Naive thymus-derived CD8-positive, alpha-beta T cell (primary cell): ENCODE measurements around the gene ERMARD. TPM values are rescaled to one million over a fixed set of nuclear protein-coding genes. Genes with fewer than 3 reads are reported as not detected.

Experiments used
- ATAC-seq, 2 donors: fragments of 150-1000 bp; cut with Tn5 transposase in 1 of 2; sonication (Bioruptor Pico), chemical (Tn5 transposase) in 1 of 2; 1 replicate in 1 of 2; 2 replicates in 1 of 2; pipeline ENCODE4 v1.10.0; 2021; ENCODE audit warnings: mild to moderate bottlenecking in 2 of 2, moderate library complexity in 2 of 2
- POLR2A ChIA-PET: fragments of 350-600 bp; sonication (Branson Sonifier 250); formaldehyde crosslinking; loops from one replicate; lab custom pipeline; 2021; ENCODE audit warnings: antibody characterized with exemption; lab: Charles Lee
- DNase-seq, 10 donors: peaks; one replicate each; pipeline versions ENCODE4 v3.0.0 to v3.0.0-alpha.2; 2020 to 2022
- H3K27ac Mint-ChIP-seq, 10 donors: one replicate each; pipeline ENCODE4 v1.8.0; 2020 to 2022; ENCODE audit warnings: mild to moderate bottlenecking in 10 of 10, mixed read lengths in 10 of 10, moderate library complexity in 4 of 10, inconsistent platforms in 1 of 10
- H3K27me3 Mint-ChIP-seq, 5 donors: one replicate each; pipeline ENCODE4 v1.8.0; 2021 to 2022; ENCODE audit warnings: mixed read lengths in 5 of 5
- H3K36me3 Mint-ChIP-seq, 3 donors: one replicate each; pipeline ENCODE4 v1.8.0; 2020 to 2022; ENCODE audit warnings: mixed read lengths in 3 of 3, mild to moderate bottlenecking in 2 of 3, inconsistent platforms in 1 of 3
- H3K4me1 Mint-ChIP-seq, 4 donors: one replicate each; pipeline ENCODE4 v1.8.0; 2021 to 2022; ENCODE audit warnings: mixed read lengths in 4 of 4
- H3K4me3 Mint-ChIP-seq, 10 donors: one replicate each; pipeline ENCODE4 v1.8.0; 2020 to 2022; ENCODE audit warnings: mild to moderate bottlenecking in 10 of 10, mixed read lengths in 10 of 10, moderate library complexity in 6 of 10, inconsistent platforms in 1 of 10
- H3K9me3 Mint-ChIP-seq, 9 donors: one replicate each; pipeline ENCODE4 v1.8.0; 2020 to 2022; ENCODE audit warnings: mixed read lengths in 9 of 9, mild to moderate bottlenecking in 3 of 9, inconsistent platforms in 1 of 9, moderate library complexity in 1 of 9
- polyA plus RNA-seq, 3 donors: library from polyadenylated mRNA; unstranded; fragments of 300-500 nt; fragmentation: Illumina TruSeq; gene quantifications; one replicate each; pipeline ENCODE4 v1.2.3, GENCODE V29; 2021
- total RNA-seq, 8 experiments: library from RNA in 2 of 8; stranded (reverse) in 2 of 8; gene quantifications; one replicate each; pipeline ENCODE4 v1.2.3 and lab custom pipeline; 2021 to 2026

ERMARD gene
- total and polyA plus RNA-seq, 5 experiments from 2014 or later = 9.2 to 41.5 (median 12.4) TPM

- H3K27ac Mint-ChIP-seq = peak overlapping the region; percentile 19 to 91 (median 84)
- peak overlapping the region in 8 of 10 donors; percentile 6 to 78 (median 46) for H3K4me3 Mint-ChIP-seq
- H3K9me3 Mint-ChIP-seq = peaks cover 0 to 29% (median 10%) of the 10 kb centered on the region in 9 donors
- peaks cover 25 to 46% (median 32%) of the 10 kb centered on the region in 5 donors for H3K27me3 Mint-ChIP-seq
- POLR2A ChIA-PET = no interaction called here
- DNase-seq = peak in 7 of 10 donors; percentile 31 to 67 (median 57)
- peak; percentile 59 to 69 for ATAC-seq
- H3K4me1 Mint-ChIP-seq = peaks cover 60 to 83% (median 67%) of the 10 kb centered on the region in 4 donors
- peaks cover 0 to 10% (median 0%) of the 10 kb centered on the region in 3 donors for H3K36me3 Mint-ChIP-seq
Observed at GRCh38 chr6:169806701-169807100, 55.3 kb downstream of the ERMARD start.

- DNase-seq = peak in 7 of 10 donors; percentile 23 to 55 (median 44)
- Mint-ChIP-seq H3K27me3 (peaks cover 25 to 49% (median 37%) of the 10 kb centered on the region in 5 donors), H3K4me3 (peak overlapping the region in 7 of 10 donors; percentile 2 to 64 (median 43)), H3K9me3 (peaks cover 0 to 29% (median 10%) of the 10 kb centered on the region in 9 donors), H3K27ac (peak overlapping the region; percentile 28 to 89 (median 64)), H3K36me3 (peaks cover 0 to 10% (median 0%) of the 10 kb centered on the region in 3 donors), H3K4me1 (peaks cover 60 to 83% (median 67%) of the 10 kb centered on the region in 4 donors)
- peak; percentile 26 to 37 for ATAC-seq
- POLR2A ChIA-PET = no interaction called here
Observed at GRCh38 chr6:169807229-169807628, 55.8 kb downstream of the ERMARD start.

GRCh38 chr6:169807699-169808607, 56.5 kb downstream of the ERMARD start:
- Mint-ChIP-seq H3K36me3 (peaks cover 0 to 10% (median 0%) of the 10 kb centered on the region in 3 donors), H3K27ac (peak overlapping the region in 9 of 10 donors; percentile 41 to 89 (median 67)), H3K27me3 (peaks cover 23 to 53% (median 39%) of the 10 kb centered on the region in 5 donors), H3K9me3 (peaks cover 0 to 29% (median 10%) of the 10 kb centered on the region in 9 donors), H3K4me1 (peaks cover 58 to 79% (median 65%) of the 10 kb centered on the region in 4 donors), H3K4me3 (peak overlapping the region in 7 of 10 donors; percentile 2 to 64 (median 43))
- DNase-seq (peak in 2 of 10 donors; percentile 7 to 21), ATAC-seq (peak in 1 of 2 donors; percentile 6)
- POLR2A ChIA-PET = no interaction called here

- no peak for ATAC-seq
- no peak for DNase-seq
- peaks cover 27 to 56% (median 45%) of the 10 kb centered on the region in 5 donors for H3K27me3 Mint-ChIP-seq
- peaks cover 0 to 29% (median 12%) of the 10 kb centered on the region in 9 donors for H3K9me3 Mint-ChIP-seq
- peak overlapping the region in 1 of 10 donors; percentile 61 for H3K27ac Mint-ChIP-seq
- POLR2A ChIA-PET = no interaction called here
- peaks cover 0 to 14% (median 0%) of the 10 kb centered on the region in 3 donors for H3K36me3 Mint-ChIP-seq
- H3K4me1 Mint-ChIP-seq = peaks cover 51 to 73% (median 59%) of the 10 kb centered on the region in 4 donors
- peak overlapping the region in 3 of 10 donors; percentile 5 to 54 (median 42) for H3K4me3 Mint-ChIP-seq
Observed at GRCh38 chr6:169808608-169808967, 57.2 kb downstream of the ERMARD start.

GRCh38 chr6:169809386-169809785, 58.0 kb downstream of the ERMARD start:
- Mint-ChIP-seq H3K27me3 (peaks cover 20 to 52% (median 38%) of the 10 kb centered on the region in 5 donors), H3K9me3 (peaks cover 0 to 29% (median 12%) of the 10 kb centered on the region in 9 donors), H3K4me3 (peak overlapping the region in 2 of 10 donors; percentile 26 to 36), H3K36me3 (peaks cover 0 to 14% (median 0%) of the 10 kb centered on the region in 3 donors), H3K4me1 (peaks cover 43 to 65% (median 51%) of the 10 kb centered on the region in 4 donors), H3K27ac (peak overlapping the region in 2 of 10 donors; percentile 18 to 30)
- POLR2A ChIA-PET = no interaction called here
- ATAC-seq = no peak
- no peak for DNase-seq

GRCh38 chr6:169810066-169810989, 58.9 kb downstream of the ERMARD start:
- Mint-ChIP-seq H3K36me3 (peaks cover 0 to 15% (median 0%) of the 10 kb centered on the region in 3 donors), H3K9me3 (peaks cover 0 to 30% (median 10%) of the 10 kb centered on the region in 9 donors), H3K27me3 (peaks cover 10 to 49% (median 33%) of the 10 kb centered on the region in 5 donors), H3K4me1 (peaks cover 34 to 55% (median 41%) of the 10 kb centered on the region in 4 donors), H3K4me3 (peak overlapping the region in 4 of 10 donors; percentile 15 to 45 (median 26)), H3K27ac (peak overlapping the region in 2 of 10 donors; percentile 20 to 30)
- DNase-seq (no peak), ATAC-seq (no peak)
- POLR2A ChIA-PET = no interaction called here

- ATAC-seq (no peak), DNase-seq (no peak)
- H3K27ac Mint-ChIP-seq = no peak overlapping the region
- H3K36me3 Mint-ChIP-seq = peaks cover 0 to 16% (median under 1%) of the 10 kb centered on the region in 3 donors
- no peak overlapping the region for H3K4me3 Mint-ChIP-seq
- peaks cover 28 to 48% (median 34%) of the 10 kb centered on the region in 4 donors for H3K4me1 Mint-ChIP-seq
- POLR2A ChIA-PET = no interaction called here
- peaks cover under 1 to 30% (median 11%) of the 10 kb centered on the region in 9 donors for H3K9me3 Mint-ChIP-seq
- peaks cover 14 to 51% (median 34%) of the 10 kb centered on the region in 5 donors for H3K27me3 Mint-ChIP-seq
Observed at GRCh38 chr6:169811072-169811471, 59.6 kb downstream of the ERMARD start.

GRCh38 chr6:169811521-169812256, 60.3 kb downstream of the ERMARD start:
- Mint-ChIP-seq H3K9me3 (peaks cover 3 to 29% (median 11%) of the 10 kb centered on the region in 9 donors), H3K36me3 (peaks cover 0 to 19% (median 3%) of the 10 kb centered on the region in 3 donors), H3K27ac (no peak overlapping the region), H3K4me3 (no peak overlapping the region), H3K4me1 (peaks cover 22 to 42% (median 28%) of the 10 kb centered on the region in 4 donors), H3K27me3 (peaks cover 17 to 55% (median 37%) of the 10 kb centered on the region in 5 donors)
- ATAC-seq (no peak), DNase-seq (no peak)
- POLR2A ChIA-PET = no interaction called here

- Mint-ChIP-seq H3K36me3 (peaks cover 0 to 25% (median 3%) of the 10 kb centered on the region in 3 donors), H3K9me3 (peaks cover 3 to 30% (median 10%) of the 10 kb centered on the region in 9 donors), H3K27ac (peak overlapping the region in 1 of 10 donors; percentile 26), H3K27me3 (peaks cover 22 to 57% (median 41%) of the 10 kb centered on the region in 5 donors), H3K4me1 (peaks cover 19 to 36% (median 24%) of the 10 kb centered on the region in 4 donors), H3K4me3 (no peak overlapping the region)
- no peak for ATAC-seq
- POLR2A ChIA-PET = no interaction called here
- no peak for DNase-seq
Observed at GRCh38 chr6:169812257-169812644, 60.8 kb downstream of the ERMARD start.

- DNase-seq = peak in 1 of 10 donors; percentile 13
- Mint-ChIP-seq H3K9me3 (peaks cover 3 to 30% (median 9%) of the 10 kb centered on the region in 9 donors), H3K36me3 (peaks cover 0 to 32% (median 3%) of the 10 kb centered on the region in 3 donors), H3K27me3 (peaks cover 39 to 74% (median 49%) of the 10 kb centered on the region in 5 donors), H3K27ac (no peak overlapping the region), H3K4me1 (peaks cover 10 to 19% (median 13%) of the 10 kb centered on the region in 4 donors), H3K4me3 (no peak overlapping the region)
- no peak for ATAC-seq
- POLR2A ChIA-PET = no interaction called here
Observed at GRCh38 chr6:169813969-169814368, 62.5 kb downstream of the ERMARD start.

GRCh38 chr6:169816054-169816453, 64.6 kb downstream of the ERMARD start:
- POLR2A ChIA-PET = no interaction called here

More at GRCh38 chr6:169816054-169816453, 64.6 kb downstream of the ERMARD start:
- Mint-ChIP-seq H3K27me3 (peaks cover 42 to 83% (median 53%) of the 10 kb centered on the region in 5 donors), H3K36me3 (peaks cover 0 to 32% (median 3%) of the 10 kb centered on the region in 3 donors), H3K27ac (no peak overlapping the region), H3K4me3 (no peak overlapping the region), H3K4me1 (no peaks in the 10 kb centered on the region), H3K9me3 (peaks cover 3 to 30% (median 9%) of the 10 kb centered on the region in 9 donors)
- ATAC-seq = no peak
- no peak for DNase-seq
